Limb (tissue), 2 donors: ENCODE measurements around the gene DOCK10.
"Not testable (repeated sequence)": the region's sequence is repeated elsewhere in the genome, so short reads cannot be mapped to it uniquely, and the experiment has no call there.

Source experiments
- DNase-seq, 2 donors: peaks; one replicate each; pipeline ENCODE4 v3.0.0-alpha.2; 2016; ENCODE audit errors: extremely low spot score in 2 of 2

Gene DOCK10

GRCh38 chr2:225041851-225042799 lies at the start of gene DOCK10:
TSS of gene DOCK10 (minus strand) at chr2:225042468. CDS start at chr2:225042374, 94 bp downstream.
- DNase-seq = peak; percentile 51 to 73

GRCh38 chr2:225091336-225091735 lies 49.1 kb upstream of the DOCK10 start:
- no peak for DNase-seq

GRCh38 chr2:225090746-225091145 lies 48.5 kb upstream of the DOCK10 start:
- no peak for DNase-seq

GRCh38 chr2:225086915-225087314 lies 44.6 kb upstream of the DOCK10 start:
- DNase-seq = no peak

- no peak for DNase-seq
These were observed 44.2 kb upstream of the DOCK10 start for GRCh38 chr2:225086439-225086838.

- DNase-seq = no peak
These were observed 41.0 kb upstream of the DOCK10 start for GRCh38 chr2:225083276-225083675.

- DNase-seq = peak in 1 of 2 donors; percentile 2
These were observed 33.9 kb upstream of the DOCK10 start for GRCh38 chr2:225076125-225076524.

- DNase-seq = no peak
These were observed 32.8 kb upstream of the DOCK10 start for GRCh38 chr2:225074919-225075681.

GRCh38 chr2:225074366-225074765 lies 32.1 kb upstream of the DOCK10 start:
- DNase-seq = no peak

GRCh38 chr2:225073198-225073597 lies 30.9 kb upstream of the DOCK10 start:
- no peak for DNase-seq

- DNase-seq = no peak
These were observed 30.2 kb upstream of the DOCK10 start for GRCh38 chr2:225072444-225072843.

GRCh38 chr2:225070811-225071210 lies 28.5 kb upstream of the DOCK10 start:
- DNase-seq = no peak

- no peak for DNase-seq
These were observed 27.7 kb upstream of the DOCK10 start for GRCh38 chr2:225069966-225070365.

GRCh38 chr2:225069477-225069876 lies 27.2 kb upstream of the DOCK10 start:
- DNase-seq = no peak

GRCh38 chr2:225065882-225066281 lies 23.6 kb upstream of the DOCK10 start:
- DNase-seq = no peak

GRCh38 chr2:225064928-225065327 lies 22.7 kb upstream of the DOCK10 start:
- no peak for DNase-seq

- no peak for DNase-seq
These were observed 22.1 kb upstream of the DOCK10 start for GRCh38 chr2:225064362-225064761.

- DNase-seq = no peak
These were observed 14.2 kb upstream of the DOCK10 start for GRCh38 chr2:225056330-225057073.

- no peak for DNase-seq
These were observed 13.4 kb upstream of the DOCK10 start for GRCh38 chr2:225055714-225056113.

GRCh38 chr2:225052703-225053102 lies 10.4 kb upstream of the DOCK10 start:
- DNase-seq = no peak

GRCh38 chr2:225047502-225047901 lies 5.2 kb upstream of the DOCK10 start:
- DNase-seq = not testable (repeated sequence)

GRCh38 chr2:225042800-225043167 lies 516 bp upstream of the DOCK10 start:
- DNase-seq = no peak
